IPS-11a (cell line): ENCODE measurements around the gene IBA57.
"Not testable (repeated sequence)": the region's sequence is repeated elsewhere in the genome, so short reads cannot be mapped to it uniquely, and the experiment has no call there.

Source experiments
- H3K4me3 ChIP-seq: one replicate; pipeline ENCODE4 v1.5.1; 2013; ENCODE audit warnings: low read depth, low read length, control low read depth

The IBA57 gene

GRCh38 chr1:228224198-228225164 is 58.9 kb downstream of the IBA57 start:
- no peak overlapping the region for H3K4me3 ChIP-seq

GRCh38 chr1:228225165-228225710 is 59.6 kb downstream of the IBA57 start:
- no peak overlapping the region for H3K4me3 ChIP-seq

- no peak overlapping the region for H3K4me3 ChIP-seq
Observed at GRCh38 chr1:228225740-228226139, 60.1 kb downstream of the IBA57 start.

GRCh38 chr1:228226141-228226874 is 60.7 kb downstream of the IBA57 start:
- no peak overlapping the region for H3K4me3 ChIP-seq

GRCh38 chr1:228226956-228227791 is 61.6 kb downstream of the IBA57 start:
- H3K4me3 ChIP-seq = no peak overlapping the region

GRCh38 chr1:228228147-228228546 is 62.5 kb downstream of the IBA57 start:
- not testable (repeated sequence) for H3K4me3 ChIP-seq

GRCh38 chr1:228228601-228229074 is 63.0 kb downstream of the IBA57 start:
- no peak overlapping the region for H3K4me3 ChIP-seq

GRCh38 chr1:228231189-228231588 is 65.6 kb downstream of the IBA57 start:
- no peak overlapping the region for H3K4me3 ChIP-seq
